Measurements from ENCODE around the gene PIK3AP1. TPM values are rescaled to one million over a fixed set of nuclear protein-coding genes. Genes with fewer than 3 reads are reported as not detected.
A peak's percentile ranks its signal among the peaks of the same experiment; 100 is the strongest.
"Not testable (repeated sequence)": the region's sequence is repeated elsewhere in the genome, so short reads cannot be mapped to it uniquely, and the experiment has no call there.

Gene PIK3AP1
- 1 to 10 TPM in 1 of 2 experiments, under 1 TPM in 1; 0.72 to 1.1 TPM for total RNA-seq

- CTCF ChIA-PET = no interaction called here
- H3K4me1 Mint-ChIP-seq = peaks cover 21% of the 10 kb centered on the region
- H3K27me3 Mint-ChIP-seq = peaks cover 15% of the 10 kb centered on the region
- peak within 1 kb of the TSS; percentile 67 for H3K27ac Mint-ChIP-seq
- POLR2A ChIA-PET = no interaction called here
- H3K9me3 Mint-ChIP-seq = no peaks in the 10 kb centered on the region
- DNase-seq = peak; percentile 27
- H3K36me3 Mint-ChIP-seq (ENCODE audit: low read depth) = no peaks in the 10 kb centered on the region
- peak within 1 kb of the TSS; percentile 78 for H3K4me3 Mint-ChIP-seq
These were observed at the start of gene PIK3AP1 for GRCh38 chr10:96720422-96721206. TSS of gene PIK3AP1 (minus strand) at chr10:96720514. CDS start at chr10:96720394, 120 bp downstream.

- CTCF ChIA-PET = interaction anchor here (0.9 kb wide), 1 partner anchor 73 kb away, joined by 3 read pairs; no protein-coding TSS in a partner anchor
- no peak overlapping the region for H3K4me3 Mint-ChIP-seq
These were observed 47.8 kb upstream of the PIK3AP1 start for GRCh38 chr10:96768136-96768535.

GRCh38 chr10:96767611-96768010 lies 47.3 kb upstream of the PIK3AP1 start:
- Mint-ChIP-seq H3K4me1 (no peaks in the 10 kb centered on the region), H3K27me3 (no peaks in the 10 kb centered on the region)

More at GRCh38 chr10:96768136-96768535, 47.8 kb upstream of the PIK3AP1 start:
- no peak for DNase-seq
- Mint-ChIP-seq H3K27ac (no peak overlapping the region), H3K9me3 (peaks cover 10% of the 10 kb centered on the region), H3K4me1 (no peaks in the 10 kb centered on the region), H3K36me3 (ENCODE audit: low read depth) (no peaks in the 10 kb centered on the region), H3K27me3 (no peaks in the 10 kb centered on the region)
- POLR2A ChIA-PET = no interaction called here

GRCh38 chr10:96765406-96766240 lies 45.3 kb upstream of the PIK3AP1 start:
- CTCF ChIA-PET = interaction anchor here (1.0 kb wide), 1 partner anchor 125 kb away, joined by 5 read pairs; no protein-coding TSS in a partner anchor
- peak; percentile 78 for DNase-seq
- POLR2A ChIA-PET = no interaction called here
- peaks cover 2% of the 10 kb centered on the region for H3K9me3 Mint-ChIP-seq
- no peaks in the 10 kb centered on the region for H3K27me3 Mint-ChIP-seq
- H3K36me3 Mint-ChIP-seq (ENCODE audit: low read depth) = no peaks in the 10 kb centered on the region
- no peaks in the 10 kb centered on the region for H3K4me1 Mint-ChIP-seq
- no peak overlapping the region for H3K27ac Mint-ChIP-seq
- no peak overlapping the region for H3K4me3 Mint-ChIP-seq

More at GRCh38 chr10:96767611-96768010, 47.3 kb upstream of the PIK3AP1 start:
- ChIA-PET CTCF (no interaction called here), POLR2A (no interaction called here)
- Mint-ChIP-seq H3K4me3 (no peak overlapping the region), H3K9me3 (peaks cover 10% of the 10 kb centered on the region), H3K27ac (no peak overlapping the region), H3K36me3 (ENCODE audit: low read depth) (no peaks in the 10 kb centered on the region)
- DNase-seq = no peak

GRCh38 chr10:96764425-96765060 lies 44.2 kb upstream of the PIK3AP1 start:
- H3K4me3 Mint-ChIP-seq = no peak overlapping the region
- POLR2A ChIA-PET = no interaction called here

GRCh38 chr10:96758423-96758822 lies 38.1 kb upstream of the PIK3AP1 start:
- Mint-ChIP-seq H3K36me3 (ENCODE audit: low read depth) (no peaks in the 10 kb centered on the region), H3K27ac (no peak overlapping the region), H3K4me3 (no peak overlapping the region), H3K4me1 (peaks cover 3% of the 10 kb centered on the region), H3K27me3 (peaks cover 10% of the 10 kb centered on the region), H3K9me3 (no peaks in the 10 kb centered on the region)
- DNase-seq = no peak
- ChIA-PET POLR2A (no interaction called here), CTCF (no interaction called here)

More at GRCh38 chr10:96764425-96765060, 44.2 kb upstream of the PIK3AP1 start:
- no peak for DNase-seq
- Mint-ChIP-seq H3K27ac (no peak overlapping the region), H3K36me3 (ENCODE audit: low read depth) (no peaks in the 10 kb centered on the region), H3K4me1 (no peaks in the 10 kb centered on the region), H3K9me3 (no peaks in the 10 kb centered on the region), H3K27me3 (no peaks in the 10 kb centered on the region)
- CTCF ChIA-PET = interaction anchor here (0.5 to 1.3 kb wide), 5 partner anchors 9 to 121 kb away, joined by 3 to 4 read pairs (median 4); no protein-coding TSS in a partner anchor

- ChIA-PET POLR2A (no interaction called here), CTCF (no interaction called here)
- H3K9me3 Mint-ChIP-seq = no peaks in the 10 kb centered on the region
- peaks cover 3% of the 10 kb centered on the region for H3K4me1 Mint-ChIP-seq
- no peak overlapping the region for H3K4me3 Mint-ChIP-seq
- DNase-seq = no peak
- H3K27me3 Mint-ChIP-seq = peaks cover 14% of the 10 kb centered on the region
- H3K36me3 Mint-ChIP-seq (ENCODE audit: low read depth) = no peaks in the 10 kb centered on the region
- H3K27ac Mint-ChIP-seq = no peak overlapping the region
These were observed 36.0 kb upstream of the PIK3AP1 start for GRCh38 chr10:96756111-96756903.

GRCh38 chr10:96753956-96754355 lies 33.6 kb upstream of the PIK3AP1 start:
- CTCF ChIA-PET = interaction anchor here (1.6 kb wide), 1 partner anchor 10 kb away, joined by 6 read pairs; no protein-coding TSS in a partner anchor
- POLR2A ChIA-PET = no interaction called here
- Mint-ChIP-seq H3K4me3 (no peak overlapping the region), H3K27me3 (peaks cover 14% of the 10 kb centered on the region), H3K4me1 (peaks cover 3% of the 10 kb centered on the region), H3K9me3 (no peaks in the 10 kb centered on the region), H3K27ac (no peak overlapping the region), H3K36me3 (ENCODE audit: low read depth) (no peaks in the 10 kb centered on the region)
- no peak for DNase-seq

- Mint-ChIP-seq H3K4me1 (peaks cover 9% of the 10 kb centered on the region), H3K9me3 (no peaks in the 10 kb centered on the region), H3K4me3 (no peak overlapping the region), H3K36me3 (ENCODE audit: low read depth) (no peaks in the 10 kb centered on the region), H3K27ac (no peak overlapping the region), H3K27me3 (peaks cover 14% of the 10 kb centered on the region)
- CTCF ChIA-PET = interaction anchor here (1.6 kb wide), 1 partner anchor 8 kb away, joined by 6 read pairs; no protein-coding TSS in a partner anchor
- POLR2A ChIA-PET = no interaction called here
- DNase-seq = no peak
These were observed 32.1 kb upstream of the PIK3AP1 start for GRCh38 chr10:96752375-96752774.

GRCh38 chr10:96750316-96750715 lies 30.0 kb upstream of the PIK3AP1 start:
- DNase-seq; H3K27ac Mint-ChIP-seq; H3K36me3 Mint-ChIP-seq (ENCODE audit: low read depth); POLR2A ChIA-PET; H3K9me3 Mint-ChIP-seq; H3K4me3 Mint-ChIP-seq; H3K4me1 Mint-ChIP-seq: not testable (repeated sequence)
- H3K27me3 Mint-ChIP-seq = peaks cover 17% of the 10 kb centered on the region
- CTCF ChIA-PET = interaction anchor here (0.6 to 0.9 kb wide), 2 partner anchors 59 to 275 kb away, joined by 3 to 4 read pairs; no protein-coding TSS in a partner anchor

GRCh38 chr10:96747734-96748550 lies 27.6 kb upstream of the PIK3AP1 start:
- Mint-ChIP-seq H3K9me3 (no peaks in the 10 kb centered on the region), H3K4me1 (peaks cover 9% of the 10 kb centered on the region), H3K36me3 (ENCODE audit: low read depth) (no peaks in the 10 kb centered on the region), H3K27ac (no peak overlapping the region), H3K4me3 (no peak overlapping the region), H3K27me3 (peaks cover 5% of the 10 kb centered on the region)
- CTCF ChIA-PET = interaction anchor here (0.6 to 1.6 kb wide), 4 partner anchors 75 to 513 kb away, joined by 3 to 6 read pairs (median 5); no protein-coding TSS in a partner anchor
- no peak for DNase-seq
- POLR2A ChIA-PET = no interaction called here

Data from activated CD4-positive, alpha-beta T cell treated with anti-CD3 and anti-CD28 coated beads, Interleukin-2, amount 10 ng/mL, durations not matched to agents 7 days and 5 days (primary cell).